ENCODE results near the gene HSBP1. TPM values are rescaled to one million over a fixed set of nuclear protein-coding genes. Genes with fewer than 3 reads are reported as not detected.

Gene HSBP1
- total RNA-seq, 1 donor from 2014 or later = 111 TPM

DNA sequence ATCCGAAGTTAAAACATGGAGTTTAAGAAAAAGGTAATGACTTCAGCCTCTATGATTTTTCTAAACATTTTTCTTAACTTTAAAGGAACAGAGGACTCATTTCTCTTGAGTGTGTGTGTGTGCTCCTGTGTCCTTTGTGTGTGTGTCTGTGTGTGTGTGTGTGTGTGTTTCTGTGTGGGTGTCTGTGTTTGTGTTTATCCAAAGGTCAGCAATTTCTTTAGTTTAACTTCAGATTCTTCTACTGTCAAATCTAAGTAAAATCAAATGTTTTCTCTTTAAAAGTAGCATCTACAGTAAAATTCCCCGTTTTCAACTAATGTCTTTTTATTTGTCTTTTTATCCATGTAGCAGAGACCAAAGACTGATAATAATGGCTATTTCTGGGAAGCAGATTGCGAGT lies 31.8 kb downstream of the HSBP1 start:
- DNase-seq (ENCODE audit: low spot score) = no peak

DNA sequence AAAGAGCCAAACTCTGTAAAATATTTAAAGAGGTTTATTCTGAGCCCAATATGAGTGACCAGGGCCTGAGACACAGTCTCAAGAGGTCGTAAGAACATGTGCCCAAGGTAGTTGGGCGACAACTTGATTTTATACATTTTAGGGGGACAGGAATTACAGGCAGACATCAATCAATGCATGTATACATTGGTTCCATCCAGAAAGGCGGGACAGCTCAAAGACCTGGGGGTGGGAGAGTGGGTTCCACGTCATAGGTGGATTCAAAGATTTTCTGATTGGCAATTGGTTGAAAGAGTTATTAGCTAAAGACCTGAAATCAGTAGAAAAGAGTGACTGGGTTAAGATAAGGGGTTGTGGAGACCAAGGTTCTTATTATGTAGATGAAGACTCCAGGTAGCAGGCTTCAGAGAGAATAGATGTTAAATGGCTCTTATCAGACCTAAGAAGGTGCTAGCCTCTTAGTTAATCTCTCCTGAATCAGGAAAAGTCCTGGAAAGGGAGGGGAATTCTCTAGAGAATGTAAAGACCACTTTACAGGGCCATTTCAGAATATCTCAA lies 32.4 kb downstream of the HSBP1 start:
- no peak for DNase-seq (ENCODE audit: low spot score)

DNA sequence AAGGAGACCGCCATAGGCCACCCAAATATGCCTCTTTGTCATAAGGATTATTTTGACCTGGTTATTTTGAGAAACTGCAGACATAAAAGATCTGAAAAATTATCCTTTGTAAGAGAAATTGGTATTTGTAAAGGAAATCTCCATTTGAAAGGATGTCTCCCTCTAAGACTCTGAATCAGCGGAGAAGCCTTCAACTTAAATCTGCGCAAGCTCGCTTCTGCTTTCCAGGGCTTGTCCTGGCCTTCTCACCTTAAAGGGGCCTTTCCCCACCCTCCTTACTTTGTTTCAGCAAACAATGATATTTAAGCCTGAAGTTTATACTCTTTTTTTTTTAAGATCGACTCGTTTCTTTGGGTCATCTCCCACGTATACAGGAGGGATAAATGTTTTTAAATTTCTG lies 34.5 kb downstream of the HSBP1 start:
- no peak for DNase-seq (ENCODE audit: low spot score)

GRCh38 chr16:83842756-83843507 lies 35.2 kb downstream of the HSBP1 start:
- peak; percentile 29 for DNase-seq (ENCODE audit: low spot score)

GRCh38 chr16:83843657-83844056 lies 35.9 kb downstream of the HSBP1 start:
- DNase-seq (ENCODE audit: low spot score) = no peak

DNA sequence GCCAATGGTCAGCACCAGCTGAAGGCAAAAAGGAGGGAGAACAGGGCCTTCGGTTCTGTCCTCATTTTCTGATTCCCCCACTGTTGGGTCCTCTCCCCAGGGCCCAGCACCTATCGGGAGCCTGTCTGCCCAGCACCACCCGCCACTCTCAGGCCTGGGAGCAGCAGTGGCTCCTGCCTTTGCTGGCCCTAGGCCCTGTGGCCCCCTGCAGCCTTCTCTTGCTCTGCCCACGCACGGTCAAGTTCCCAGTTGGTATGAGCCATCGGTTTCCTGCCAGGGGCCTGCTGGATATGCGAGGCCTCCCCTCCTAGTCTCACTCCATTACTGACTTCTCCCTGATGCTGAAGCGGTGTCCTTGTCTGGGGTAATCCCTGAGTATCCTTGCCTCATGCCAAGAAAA lies 37.5 kb downstream of the HSBP1 start:
- DNase-seq (ENCODE audit: low spot score) = no peak

DNA sequence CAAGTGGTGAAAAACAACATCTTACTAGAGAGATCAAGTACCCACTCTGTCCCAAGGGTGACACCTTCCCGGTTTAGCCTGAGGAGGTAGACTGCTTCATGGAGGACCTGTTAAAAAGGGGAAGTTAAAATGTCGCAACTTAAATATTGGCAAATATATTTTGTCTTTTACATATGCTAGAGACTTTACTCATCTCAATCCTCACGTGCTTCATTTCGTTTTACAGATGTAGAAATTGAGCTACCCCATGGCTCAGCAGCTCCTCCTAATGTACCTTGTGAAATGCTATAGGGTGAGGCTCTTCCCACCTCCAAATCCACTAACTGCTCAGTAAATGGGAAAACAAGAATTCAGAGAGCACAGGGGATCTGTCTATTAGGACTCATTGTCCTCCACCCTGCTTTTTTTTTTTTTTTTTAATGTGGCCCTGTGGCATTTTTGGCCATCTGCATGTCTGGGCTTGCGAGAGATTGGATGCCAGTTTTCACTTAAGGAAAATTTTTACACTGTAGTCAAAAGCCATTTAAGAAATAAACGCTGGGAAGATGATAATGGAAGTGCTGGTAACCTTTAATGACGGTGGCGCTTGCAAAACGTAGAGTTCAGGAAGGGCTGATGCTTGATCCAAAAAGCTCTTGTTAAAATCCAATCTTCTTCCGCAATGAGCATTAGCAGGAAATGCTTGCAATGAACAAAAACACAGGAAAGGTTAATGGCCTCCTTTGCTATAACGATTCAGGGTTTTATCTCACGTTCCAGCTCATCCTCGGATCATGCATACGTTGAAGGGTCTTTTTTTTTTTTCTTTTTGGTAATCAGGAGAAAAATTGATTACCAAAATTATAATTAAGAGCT lies 39.8 kb downstream of the HSBP1 start:
- DNase-seq (ENCODE audit: low spot score) = no peak

GRCh38 chr16:83849421-83849820 lies 41.6 kb downstream of the HSBP1 start:
- no peak for DNase-seq (ENCODE audit: low spot score)

- DNase-seq (ENCODE audit: low spot score) = no peak
These were observed 43.2 kb downstream of the HSBP1 start for GRCh38 chr16:83850947-83851346.

DNA sequence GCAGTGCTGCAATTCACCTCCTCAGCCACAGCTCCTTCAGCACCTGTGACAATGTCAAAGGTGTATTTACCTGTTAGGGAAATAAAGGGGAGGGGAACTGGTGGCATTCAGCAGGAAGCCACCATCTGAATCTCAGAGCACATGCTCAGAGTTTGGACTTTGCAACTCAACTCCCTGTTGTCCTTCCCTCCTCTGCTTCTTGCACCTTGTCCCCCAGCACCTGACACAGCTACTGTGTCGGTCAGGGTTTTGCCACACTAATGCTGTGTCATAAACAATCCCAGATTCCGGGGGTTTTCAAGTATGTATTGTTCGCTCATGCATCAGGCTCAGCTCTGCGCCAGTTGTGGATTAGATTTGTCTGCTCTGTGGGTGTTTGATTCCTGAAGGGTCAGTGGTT lies 43.7 kb downstream of the HSBP1 start:
- DNase-seq (ENCODE audit: low spot score) = no peak

DNA sequence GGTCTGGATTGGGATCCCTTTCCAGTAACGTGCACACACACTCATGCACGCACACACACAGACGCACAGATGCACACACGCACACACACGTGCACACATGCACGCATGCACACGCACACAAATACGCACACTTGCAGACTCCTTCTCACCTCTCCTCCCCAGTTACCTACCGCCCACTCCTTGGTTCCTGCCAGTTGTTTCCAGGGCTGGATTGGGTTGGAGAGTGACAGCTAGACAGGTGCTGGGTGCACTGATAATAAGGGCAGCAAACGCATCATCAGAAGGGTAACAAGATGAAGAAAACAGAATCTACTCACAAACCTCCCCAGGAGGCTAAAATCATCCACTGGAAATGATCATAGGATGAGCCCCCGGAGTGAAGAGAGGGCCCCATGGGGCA lies 45.0 kb downstream of the HSBP1 start:
- DNase-seq (ENCODE audit: low spot score) = no peak

DNA sequence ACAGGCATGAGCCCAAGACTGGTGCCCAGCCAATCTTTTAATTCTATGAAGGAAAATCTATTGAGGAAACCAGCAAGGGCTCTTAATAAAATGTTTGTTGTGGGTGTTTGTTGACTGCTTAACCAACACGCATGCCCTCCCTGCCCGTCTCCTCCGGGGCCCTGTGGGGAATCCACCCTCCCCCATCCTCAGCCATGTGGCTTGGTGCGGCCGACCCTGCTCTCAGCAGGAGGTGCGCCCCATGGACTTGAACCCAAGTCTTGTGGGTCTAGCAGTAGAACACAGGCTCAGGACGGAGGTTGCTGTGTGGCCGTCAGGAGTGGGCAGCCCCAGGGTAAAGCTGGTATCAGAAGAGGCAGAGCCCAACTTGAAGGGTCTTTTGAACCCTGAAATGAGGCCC lies 46.1 kb downstream of the HSBP1 start:
- no peak for DNase-seq (ENCODE audit: low spot score)

DNA sequence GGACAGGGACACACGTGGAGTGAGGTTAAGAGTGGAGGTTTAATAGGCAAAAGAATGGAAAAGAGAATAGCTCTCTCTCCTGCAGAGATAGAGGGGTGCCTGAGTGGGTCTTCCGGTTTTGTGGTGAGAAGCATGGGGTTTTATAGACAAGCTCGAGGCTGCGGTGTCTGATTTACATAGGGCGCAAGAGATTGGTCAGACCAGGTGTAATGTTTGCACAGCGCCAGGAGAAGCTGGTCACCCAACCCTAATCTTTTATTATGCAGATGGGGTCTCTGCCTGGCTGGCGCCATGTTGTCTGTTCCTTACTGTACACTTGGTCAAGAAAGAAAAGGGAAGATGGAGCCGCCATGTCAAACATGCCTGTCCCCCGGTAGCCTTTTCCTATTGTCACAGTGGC lies 46.6 kb downstream of the HSBP1 start:
- no peak for DNase-seq (ENCODE audit: low spot score)

- no peak for DNase-seq (ENCODE audit: low spot score)
These were observed 49.0 kb downstream of the HSBP1 start for GRCh38 chr16:83856792-83857191.

- DNase-seq (ENCODE audit: low spot score) = no peak
These were observed 51.5 kb downstream of the HSBP1 start for GRCh38 chr16:83859265-83859664.

DNA sequence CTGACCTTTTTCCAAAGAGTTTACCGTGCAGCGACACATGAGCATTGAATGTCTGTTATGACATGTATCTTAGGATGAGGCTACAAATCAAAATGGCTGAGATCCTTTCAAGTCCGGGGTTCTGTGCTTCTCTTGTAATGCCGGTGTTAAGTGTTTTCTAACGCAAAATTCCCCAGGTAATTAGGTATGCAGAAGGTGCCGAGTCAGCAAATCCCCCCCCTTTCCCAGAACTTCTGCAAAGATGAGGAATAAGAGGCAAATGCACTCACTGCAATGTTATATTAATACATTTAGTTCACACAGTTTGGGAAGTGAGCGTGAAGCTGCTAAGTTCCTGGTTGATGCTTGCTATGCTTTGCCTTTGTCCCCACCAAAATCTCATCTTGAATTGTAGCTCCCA lies 54.9 kb downstream of the HSBP1 start:
- DNase-seq (ENCODE audit: low spot score) = no peak

- no peak for DNase-seq (ENCODE audit: low spot score)
These were observed 55.9 kb downstream of the HSBP1 start for GRCh38 chr16:83863682-83864081.

Other genes with a start within 250 kb of the HSBP1 start
- 18.3 TPM for gene MLYCD, start 91.1 kb downstream of the HSBP1 start, total RNA-seq
- gene OSGIN1, start 145.3 kb downstream of the HSBP1 start, total RNA-seq = 5.9 TPM
- not detected for gene NECAB2, start 160.3 kb downstream of the HSBP1 start, total RNA-seq
- gene SLC38A8, start 234.8 kb downstream of the HSBP1 start, total RNA-seq = not detected

All from ureter (tissue), 1 donor.